ENCODE measurements around the gene EIF4E.
"Not testable (repeated sequence)": the region's sequence is repeated elsewhere in the genome, so short reads cannot be mapped to it uniquely, and the experiment has no call there.

EIF4E gene

DNA sequence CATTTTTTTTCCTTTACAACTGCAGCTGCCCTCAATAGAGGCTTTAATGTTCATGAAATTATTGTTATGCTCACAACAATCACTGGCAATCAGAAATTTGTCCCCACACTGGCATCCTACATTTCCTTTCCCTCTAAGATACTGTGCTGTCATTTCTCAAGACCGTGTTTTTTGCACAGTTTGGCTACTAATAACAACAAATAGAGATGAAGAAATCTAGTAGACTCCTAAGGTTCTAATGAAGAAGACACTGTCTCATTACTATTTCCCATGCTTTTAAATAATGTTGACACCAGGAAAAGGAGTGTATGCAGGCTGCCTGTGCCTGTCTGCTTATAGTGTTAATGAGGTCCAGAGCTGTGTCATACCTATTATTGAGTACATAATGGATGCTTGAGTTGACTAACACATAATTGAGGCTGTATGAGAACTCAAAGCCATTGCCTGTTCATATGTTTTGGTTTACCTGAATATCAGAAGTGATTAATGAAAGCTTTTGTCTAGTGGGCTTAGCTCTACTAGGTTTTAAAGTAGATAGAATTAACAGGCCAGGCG is 1.5 kb upstream of the EIF4E start:
- no peak for DNase-seq

DNA sequence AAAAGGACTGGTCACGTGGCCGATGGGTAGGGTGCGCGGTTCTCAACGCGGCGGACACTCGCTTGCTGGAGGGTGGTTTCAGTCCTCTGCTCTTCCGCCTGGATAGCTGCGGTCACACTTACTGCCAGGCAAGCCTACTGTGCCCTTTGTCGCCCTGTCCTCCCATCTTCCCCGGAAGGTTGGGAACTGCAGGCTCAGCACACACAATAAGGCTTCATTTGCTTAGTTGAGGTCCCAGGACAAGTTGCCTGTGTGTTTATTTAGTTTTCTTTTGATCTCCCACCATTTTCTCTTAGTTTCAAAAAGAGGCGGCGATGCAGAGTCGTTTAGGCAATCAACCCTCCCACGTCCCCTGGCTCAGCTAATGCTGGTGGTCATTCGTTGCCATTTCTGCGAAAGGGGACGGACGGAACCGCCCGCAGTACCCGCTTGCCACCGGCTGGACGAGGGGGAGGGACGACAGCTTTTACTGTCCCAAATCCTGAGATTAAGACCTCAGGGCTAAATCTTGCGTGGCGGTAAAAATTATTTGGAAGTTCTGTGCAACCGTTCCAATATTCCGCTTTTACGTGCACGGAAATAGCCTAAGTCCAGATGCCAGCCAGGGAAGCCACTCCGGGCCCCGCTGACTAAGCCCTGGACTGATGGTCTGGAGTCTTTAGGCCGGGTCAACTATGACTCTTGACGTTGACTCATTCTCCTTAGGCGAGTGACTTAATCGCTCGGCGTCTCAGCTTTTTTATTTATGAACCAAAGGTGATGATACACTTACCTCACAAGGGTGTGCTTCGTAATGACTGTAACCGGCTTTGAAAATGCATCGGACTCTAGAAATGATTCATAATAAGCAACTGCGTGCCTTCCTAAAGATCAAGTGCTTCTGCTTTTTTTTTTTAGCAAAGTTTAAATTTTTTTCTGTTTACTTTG is 671 bp upstream of the EIF4E start:
- no peak for DNase-seq

DNA sequence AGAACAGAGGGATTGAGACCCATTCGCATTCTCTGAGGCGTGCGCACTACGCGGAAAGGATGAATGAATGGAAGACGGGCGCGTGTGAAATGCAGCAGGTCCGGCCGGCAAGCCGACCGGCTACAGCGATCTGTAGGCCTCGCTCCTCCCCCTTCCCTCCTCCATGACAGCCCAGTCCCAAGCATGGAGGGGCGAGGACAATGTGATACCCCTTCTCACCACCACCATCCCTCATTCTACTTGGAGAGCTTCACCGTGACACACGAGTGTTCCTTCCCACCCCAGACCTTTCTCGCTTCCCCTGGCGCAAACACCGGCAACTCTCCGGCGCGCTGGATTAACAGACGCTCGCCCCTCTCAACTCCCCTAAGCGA is 815 bp downstream of the EIF4E start:
- DNase-seq = peak; percentile 63

DNA sequence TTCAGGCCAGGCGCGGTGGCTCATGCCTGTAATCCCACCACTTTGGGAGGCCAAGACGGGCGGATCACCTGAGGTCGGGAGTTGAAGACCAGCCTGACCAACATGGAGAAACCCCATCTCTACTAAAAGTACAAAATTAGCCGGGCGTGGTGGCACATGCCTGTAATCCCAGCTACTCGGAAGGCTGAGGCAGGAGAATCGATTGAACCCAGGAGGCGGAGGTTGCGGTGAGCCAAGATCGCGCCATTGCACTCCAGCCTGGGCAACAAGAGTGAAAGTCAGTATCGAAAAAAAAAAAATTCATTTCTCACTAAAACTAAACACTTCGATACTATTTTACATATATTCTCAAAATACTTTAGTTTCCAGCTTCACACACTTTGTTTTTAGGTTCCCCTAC is 2.7 kb downstream of the EIF4E start:
- not testable (repeated sequence) for DNase-seq

DNA sequence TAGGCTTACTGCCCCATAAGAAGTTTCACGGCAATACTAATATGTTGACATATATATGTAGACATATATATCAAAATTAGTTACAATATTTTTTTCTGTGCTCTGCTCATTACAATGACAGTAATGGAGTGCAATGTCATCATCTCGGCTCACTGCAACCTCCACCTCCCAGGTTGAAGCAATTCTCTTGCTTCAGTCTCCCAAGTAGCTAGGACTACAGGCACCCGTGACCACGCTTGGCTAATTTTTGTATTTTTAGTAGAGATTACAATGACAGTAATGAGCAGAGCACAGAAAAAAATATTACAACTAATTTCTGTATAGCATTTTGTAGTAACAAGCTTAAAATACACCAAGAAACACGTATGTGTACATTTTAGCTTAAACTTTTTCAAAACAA is 7.6 kb downstream of the EIF4E start:
- no peak for DNase-seq

DNA sequence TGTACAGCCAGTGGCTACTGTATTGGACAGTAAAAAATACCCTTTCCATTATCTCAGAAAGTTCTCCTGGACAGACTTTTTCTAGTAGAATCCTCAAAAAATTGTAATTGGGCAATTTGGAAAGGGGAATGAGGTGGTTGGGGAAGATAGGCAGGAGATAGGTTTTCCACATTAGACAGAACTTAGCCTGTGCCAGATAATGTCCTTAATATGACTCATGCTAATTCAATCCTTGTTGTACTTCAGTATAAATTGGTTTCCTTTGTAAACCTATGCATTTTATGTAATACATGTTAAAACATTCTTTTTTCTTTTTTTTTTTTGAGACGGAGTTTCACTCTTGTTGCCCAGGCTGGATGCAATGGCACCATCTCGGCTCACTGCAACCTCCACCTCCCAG is 8.9 kb downstream of the EIF4E start:
- DNase-seq = no peak

DNA sequence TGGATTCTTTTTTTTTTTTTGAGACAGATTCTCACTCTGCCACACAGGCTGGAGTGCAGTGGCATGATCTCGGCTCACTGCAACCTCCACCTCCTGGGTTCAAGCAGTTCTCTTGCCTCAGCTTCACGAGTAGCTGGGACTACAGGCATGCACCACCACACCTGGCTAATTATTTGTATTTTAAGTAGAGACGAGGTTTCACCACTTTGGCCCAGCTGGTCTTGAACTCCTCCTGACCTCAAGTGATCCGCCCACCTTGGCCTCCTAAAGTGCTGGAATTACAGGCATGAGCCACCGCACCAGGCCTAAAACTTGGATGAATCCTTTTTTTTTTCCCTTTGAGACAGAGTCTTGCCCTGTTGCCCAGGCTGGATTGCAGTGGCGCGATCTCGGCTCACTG is 18.2 kb downstream of the EIF4E start:
- DNase-seq = not testable (repeated sequence)

DNA sequence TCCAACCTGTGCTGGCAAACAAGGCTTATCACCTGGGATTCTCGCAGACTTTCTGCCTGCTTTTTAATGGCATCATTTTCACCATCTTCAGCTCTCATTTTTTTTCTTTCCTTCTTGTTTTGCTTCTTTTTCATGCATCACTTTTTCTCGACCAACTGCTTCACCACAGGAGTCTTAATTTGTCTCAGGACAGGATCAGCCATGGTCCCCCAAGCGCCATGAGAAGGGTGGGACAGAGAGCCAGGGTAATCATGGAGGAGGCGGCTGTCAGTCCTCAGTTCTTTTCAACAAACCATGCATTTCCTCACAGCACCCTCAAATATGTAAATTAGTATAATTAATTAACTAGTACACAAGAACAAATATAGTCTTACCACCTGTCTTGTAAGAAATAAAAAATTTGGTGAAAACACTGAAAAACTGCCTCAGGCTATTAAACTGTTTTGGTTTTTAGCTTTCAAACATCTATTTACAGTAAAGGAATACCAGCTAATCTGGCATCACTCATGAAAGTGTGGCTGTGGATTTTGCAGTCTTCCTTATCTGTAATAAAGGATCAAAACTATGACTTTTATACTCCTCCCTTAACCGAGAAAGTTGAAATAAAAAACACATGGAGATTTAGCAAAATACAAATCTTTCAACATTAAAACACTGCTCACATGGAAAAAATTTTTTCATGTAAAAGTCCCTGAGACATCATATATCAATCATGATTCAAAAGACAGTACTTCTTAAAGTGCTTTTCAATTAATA is 19.1 kb downstream of the EIF4E start:
- DNase-seq = no peak

DNA sequence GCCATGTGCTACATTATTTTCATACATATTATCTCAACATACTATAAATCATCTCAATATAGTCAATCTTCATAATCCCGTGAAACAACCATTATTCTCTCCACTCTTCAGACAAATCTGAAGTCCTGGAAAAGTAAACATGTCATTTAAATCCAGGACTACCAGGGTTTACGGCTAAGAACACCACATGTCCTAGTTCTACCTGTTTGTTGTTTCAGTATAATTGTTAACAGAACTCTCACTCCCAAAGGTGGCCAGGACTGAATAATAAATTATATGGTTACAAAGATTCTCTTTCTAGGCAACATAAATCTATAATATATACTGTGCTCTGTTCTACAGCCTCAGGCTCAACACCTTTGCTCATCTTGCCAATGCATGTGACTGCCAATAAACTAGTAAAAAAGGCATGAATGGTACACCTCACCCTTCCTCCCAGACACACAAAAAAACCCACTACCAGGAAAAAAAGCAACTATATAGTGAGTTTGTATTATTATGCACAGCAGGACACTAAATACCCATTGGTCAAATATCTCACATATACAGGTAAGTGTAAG is 20.1 kb downstream of the EIF4E start:
- no peak for DNase-seq

DNA sequence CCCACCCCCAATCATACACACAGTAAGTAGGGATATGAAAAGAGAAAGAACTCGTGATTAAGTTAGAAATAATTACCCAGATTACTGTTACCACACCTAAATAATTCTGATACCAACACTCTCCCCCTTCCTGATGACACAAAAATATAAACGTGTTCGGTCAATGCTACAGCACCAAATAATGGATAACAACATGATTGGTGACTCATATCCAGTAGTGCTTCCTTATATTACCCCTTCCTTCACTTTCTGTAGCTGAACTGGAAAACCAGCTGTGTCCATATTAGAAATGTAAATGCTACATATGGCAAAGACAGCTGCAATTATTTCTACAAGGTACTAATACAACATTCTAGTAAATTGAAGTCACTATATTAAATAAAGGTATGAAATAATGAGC is 20.8 kb downstream of the EIF4E start:
- DNase-seq = no peak

DNA sequence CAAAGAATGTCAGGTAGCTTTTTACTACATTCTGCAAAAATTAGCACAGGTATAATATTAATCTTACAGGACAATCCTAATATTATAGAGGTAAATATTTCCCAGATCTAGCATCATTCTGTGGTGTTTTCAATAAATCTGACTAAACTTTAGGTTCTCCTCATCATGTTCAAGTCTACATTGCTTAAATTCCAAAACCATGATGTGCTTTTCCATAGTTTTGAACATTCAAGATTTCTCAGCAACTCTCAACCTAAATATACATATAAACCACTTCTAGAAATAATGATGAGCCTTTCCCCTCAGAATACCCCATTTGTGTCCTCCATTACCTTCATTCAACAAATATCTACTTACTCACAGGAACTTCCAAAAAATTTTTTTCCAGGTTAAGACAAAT is 23.1 kb downstream of the EIF4E start:
- no peak for DNase-seq

DNA sequence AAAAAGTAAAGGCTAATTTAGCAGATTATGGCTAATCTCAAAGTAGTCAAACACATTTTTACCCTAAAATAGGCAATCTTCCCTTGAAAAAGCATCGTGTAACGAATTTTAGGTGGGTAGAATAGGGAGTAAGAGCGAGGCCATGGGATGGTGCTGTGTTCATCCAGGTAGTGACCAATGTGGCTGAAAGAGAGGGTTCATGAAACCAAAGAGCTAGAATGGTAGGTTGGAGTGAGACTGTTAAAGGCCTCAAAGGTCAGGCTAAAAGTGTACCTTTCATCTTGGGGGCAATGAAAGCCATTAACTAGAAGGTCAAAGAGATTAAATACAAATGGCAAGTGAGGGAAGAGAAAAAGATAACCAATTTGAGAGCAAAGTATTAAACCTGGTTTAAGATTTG is 23.6 kb downstream of the EIF4E start:
- DNase-seq = no peak

DNA sequence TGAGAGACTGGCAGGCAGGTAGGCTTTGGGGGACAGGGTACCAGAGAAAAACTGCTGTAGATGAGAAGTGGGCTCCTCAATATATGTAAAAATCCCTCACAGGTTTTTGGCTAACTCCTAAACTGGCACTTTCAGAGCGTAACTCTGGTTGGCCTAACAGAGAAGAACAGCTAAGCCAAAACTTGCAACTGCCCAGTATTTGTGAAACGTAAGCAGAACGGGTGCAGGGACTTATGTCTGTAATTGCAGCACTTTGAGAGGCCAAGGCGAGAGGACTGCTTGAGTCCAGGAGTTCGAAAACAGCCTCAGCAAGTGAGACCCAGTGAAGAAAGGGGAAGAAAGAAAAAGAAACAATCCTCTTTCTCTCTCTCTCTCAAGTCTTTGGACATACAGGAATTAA is 25.0 kb downstream of the EIF4E start:
- DNase-seq = no peak

DNA sequence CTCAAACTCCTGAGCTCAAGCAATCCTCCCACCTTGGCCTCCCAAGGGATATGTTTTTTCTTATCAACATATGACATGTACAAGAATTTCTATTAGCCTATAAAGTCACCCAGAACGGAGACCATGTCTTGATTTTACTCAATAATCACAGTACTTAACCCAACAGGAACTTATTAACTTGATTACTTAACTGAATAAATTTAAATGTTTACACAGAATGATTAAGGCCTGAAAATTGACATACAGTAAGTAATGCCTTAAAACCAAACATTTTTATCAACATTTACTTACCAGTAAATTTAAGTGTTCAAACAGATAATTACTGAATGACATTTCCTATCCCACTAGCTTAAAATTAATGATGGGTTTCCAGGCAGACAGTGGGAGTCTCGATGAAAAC is 25.4 kb downstream of the EIF4E start:
- no peak for DNase-seq

DNA sequence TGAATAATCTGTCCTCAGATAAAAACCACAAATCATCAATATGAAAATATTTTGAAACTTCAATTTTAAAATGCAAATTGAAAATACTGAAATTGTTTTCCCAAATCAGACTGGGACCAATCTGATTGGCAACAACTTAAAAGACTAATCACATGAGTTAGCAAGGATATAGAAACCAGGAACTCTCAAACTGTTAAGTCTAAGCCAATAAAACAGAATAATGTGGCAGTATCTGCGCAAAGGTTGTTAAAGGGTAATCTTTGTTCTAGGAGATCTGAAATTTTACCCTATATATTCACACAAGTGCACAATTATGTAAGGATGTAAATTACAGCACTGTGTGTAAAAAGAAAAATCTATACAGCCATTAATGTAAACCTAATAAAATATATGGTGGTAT is 29.7 kb downstream of the EIF4E start:
- DNase-seq = no peak

DNA sequence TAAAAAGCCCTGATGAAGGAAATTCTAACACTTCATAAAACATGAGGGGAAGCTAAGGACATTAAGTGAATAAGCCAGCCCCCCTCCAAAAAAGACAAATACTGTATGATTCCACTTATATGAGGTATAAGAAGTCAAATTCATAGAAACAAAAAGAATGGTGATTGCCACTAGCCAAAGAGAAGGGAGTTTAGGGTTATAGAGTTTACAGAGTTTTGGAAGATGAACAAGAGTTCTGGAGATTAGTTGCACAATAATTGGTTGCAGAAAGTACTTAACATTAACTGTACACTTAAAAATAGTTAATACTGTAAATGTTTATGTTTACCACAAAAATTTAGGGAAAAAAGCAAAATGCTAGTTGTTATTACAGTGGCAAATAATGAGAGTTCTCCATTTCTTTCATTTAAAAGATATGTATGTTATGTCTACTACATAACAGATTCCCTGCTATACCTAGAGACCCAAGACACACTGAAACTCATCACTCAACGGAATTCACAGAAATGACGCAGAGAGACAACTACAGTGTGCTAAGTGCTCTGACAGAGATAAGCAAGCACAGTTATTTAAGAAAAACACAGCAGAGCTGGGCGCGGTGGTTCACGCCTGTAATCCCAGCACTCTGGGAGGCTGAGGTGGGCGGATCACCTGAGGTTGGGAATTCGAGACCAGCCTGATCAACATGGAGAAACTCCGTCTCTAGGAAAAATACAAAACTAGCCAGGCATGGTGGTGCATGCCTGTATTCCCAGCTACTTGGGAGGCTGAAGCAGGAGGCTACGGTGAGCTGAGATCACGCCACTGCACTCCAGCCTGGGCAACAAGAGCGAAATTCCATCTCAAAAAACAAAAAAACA is 37.2 kb downstream of the EIF4E start:
- DNase-seq = no peak

DNA sequence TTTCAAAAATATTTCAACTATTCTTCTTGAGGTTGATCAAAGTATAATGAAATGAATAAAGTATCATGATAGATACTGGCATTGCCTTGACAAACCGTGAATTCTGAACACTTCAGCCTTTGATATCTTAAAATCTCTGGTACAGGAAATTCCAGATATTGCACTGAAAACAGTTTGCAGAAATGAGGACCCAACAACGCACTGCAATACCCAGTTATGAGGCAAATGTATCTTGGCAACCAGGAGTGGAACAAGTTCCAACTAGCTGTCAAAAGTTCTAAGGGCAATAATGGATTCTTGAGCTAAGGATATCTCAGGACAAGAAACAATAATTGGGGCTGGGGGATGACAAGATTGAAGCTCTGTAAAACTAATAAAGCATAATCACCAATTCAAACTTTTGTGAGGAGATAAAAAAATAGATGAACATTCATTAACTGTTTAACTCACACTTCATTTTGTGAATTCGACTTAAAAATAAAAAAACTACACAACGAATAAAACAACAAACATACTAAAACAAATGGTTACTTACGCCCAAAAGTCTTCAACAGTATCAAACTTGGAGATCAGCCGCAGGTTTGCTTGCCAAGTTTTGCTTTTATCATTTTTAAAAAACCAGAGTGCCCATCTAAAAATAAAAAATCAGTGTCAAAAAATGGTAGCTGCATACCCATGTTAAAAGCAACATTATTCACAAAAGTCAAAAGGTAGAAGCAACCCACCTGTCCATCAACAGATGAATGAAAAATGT is 38.1 kb downstream of the EIF4E start:
- no peak for DNase-seq

DNA sequence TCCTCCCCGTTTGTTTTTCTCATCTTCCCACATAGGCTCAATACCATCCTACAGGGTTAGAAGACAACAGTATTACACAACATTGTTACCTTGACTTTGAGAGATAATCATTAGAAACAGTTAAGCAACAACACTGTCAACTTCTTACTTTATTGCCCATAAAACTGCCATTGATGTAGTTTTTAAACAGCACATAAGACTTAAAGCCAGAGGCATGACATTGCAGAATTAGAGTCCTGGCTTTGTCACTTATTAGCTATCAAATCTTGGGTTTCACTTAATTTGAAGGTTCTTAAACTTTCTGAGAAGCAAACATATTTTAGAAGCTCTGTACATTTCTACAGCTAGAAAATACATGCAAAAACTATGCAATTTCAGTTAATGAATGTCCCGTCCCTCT is 41.8 kb downstream of the EIF4E start:
- no peak for DNase-seq

DNA sequence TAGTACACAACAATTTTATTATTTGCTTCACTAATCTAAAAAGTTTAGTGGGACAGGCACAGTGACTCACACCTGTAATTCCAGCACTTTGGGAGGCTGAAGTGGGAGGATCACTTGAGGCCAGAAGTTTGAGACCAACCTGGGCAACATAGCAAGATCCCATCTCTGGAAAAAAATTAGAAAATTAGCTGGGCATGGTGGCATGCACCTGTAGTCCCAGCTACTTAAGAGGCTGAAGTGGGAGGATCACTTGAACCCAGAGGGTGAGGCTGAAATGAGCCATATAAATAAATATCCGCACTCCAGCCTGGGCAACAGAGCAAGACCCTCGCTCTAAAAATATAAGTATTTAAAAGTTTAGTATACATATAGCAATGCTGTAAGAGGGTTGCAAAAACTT is 42.6 kb downstream of the EIF4E start:
- not testable (repeated sequence) for DNase-seq

DNA sequence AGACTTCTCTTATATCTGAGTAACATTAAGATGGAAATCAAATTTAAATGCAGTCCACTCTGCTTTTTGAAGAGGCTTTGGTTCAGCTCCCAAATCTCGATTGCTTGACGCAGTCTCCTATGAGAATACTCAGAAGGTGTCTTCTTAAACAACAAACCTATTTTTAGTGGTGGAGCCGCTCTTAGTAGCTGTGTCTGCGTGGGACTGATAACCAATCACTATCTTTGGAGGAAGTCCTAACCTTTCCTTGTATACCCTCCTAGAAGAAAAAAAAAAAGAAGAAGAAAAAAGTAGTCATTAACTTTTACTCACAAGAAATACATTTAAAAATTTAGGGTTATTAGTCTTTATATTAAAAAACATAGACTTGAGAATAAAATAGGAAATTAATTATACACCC is 48.0 kb downstream of the EIF4E start:
- DNase-seq = not testable (repeated sequence)

DNA sequence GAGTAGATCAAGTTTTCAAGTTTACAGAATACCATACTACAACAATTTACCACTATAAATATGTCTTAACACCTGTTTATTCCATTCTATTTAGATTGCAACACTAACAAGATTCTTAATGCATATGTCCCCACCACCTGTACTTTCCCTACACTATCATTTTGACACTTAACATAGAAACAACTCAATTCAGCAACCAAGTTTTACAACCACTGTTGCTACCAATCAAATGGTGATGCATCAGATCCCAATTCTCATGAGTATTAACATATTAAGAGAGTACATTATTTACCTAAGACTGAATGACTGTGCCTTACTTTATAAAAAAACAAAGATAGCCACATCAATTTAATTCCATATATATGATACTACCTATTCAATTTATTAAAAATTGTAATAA is 49.4 kb downstream of the EIF4E start:
- DNase-seq = no peak

DNA sequence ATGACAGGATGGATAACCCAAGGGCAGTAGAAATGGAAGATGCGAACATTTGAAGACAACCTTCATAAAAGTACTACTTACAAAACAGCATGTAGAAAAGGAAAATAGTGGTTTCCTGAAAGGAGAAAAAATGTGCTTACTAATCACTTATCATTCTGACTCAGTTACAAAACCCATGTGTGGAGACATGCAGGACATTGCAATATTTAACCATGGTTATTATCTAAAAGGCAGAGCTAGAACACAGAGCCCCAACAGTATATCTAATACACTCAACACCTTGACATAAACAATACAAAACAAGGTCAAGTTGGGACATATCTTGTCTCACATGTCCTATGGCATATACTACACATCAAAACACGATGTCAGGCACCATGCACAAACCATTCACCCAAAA is 55.9 kb downstream of the EIF4E start:
- DNase-seq = no peak
